Breast epithelium (tissue), 3 donors: Measurements from ENCODE around the gene HBQ1.

Experiments
- POLR2AphosphoS5 ChIP-seq, 3 donors: sonication (generic); formaldehyde crosslinking; IDR thresholded peaks; one replicate each; pipeline ENCODE4 v1.6.1; 2017; ENCODE audit warnings: antibody characterized with exemption in 3 of 3
- TF ChIP-seq, protein P1 (sequence below), 3 donors: fragments of 450-650 bp; IDR thresholded peaks; one replicate each; pipeline ENCODE4 v1.5.1; 2016 to 2017; ENCODE audit warnings: antibody characterized with exemption in 3 of 3, mild to moderate bottlenecking in 3 of 3, moderate library complexity in 3 of 3

DNA sequence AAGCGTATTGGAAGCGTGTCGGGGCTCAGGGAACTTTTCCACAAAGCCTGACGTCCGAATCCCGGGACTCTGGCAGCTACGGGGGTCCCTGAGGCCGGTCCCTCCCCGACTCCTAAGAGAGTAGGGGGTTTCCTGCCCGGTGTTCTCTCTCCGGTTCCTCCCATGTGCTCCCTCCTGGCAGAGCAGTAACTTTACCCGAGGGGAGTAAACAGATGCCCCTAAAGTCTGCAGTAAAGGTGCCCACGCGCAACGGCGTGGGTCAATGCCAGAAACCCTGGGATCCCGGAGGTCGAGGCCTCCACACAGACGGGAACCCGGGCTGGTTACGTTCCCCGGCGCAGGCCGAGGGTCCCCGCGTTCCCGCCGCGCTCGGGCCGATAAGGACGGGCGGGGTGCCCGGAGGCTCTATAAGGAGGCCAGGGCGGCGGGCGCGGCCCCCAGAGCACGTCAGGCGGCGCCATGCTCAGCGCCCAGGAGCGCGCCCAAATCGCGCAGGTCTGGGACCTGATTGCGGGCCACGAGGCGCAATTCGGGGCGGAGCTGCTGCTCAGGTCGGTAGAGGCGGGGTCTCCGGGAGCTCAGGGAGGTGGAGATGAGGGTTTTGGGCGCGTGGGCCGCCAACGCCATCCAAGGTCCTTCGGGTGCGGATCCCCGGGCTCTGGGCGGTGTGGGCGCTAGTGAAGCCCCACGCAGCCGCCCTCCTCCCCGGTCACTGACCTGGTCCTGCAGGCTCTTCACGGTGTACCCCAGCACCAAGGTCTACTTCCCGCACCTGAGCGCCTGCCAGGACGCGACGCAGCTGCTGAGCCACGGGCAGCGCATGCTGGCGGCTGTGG lies 14.5 kb upstream of the HBQ1 start, which contains the start of gene HBM:
- TF ChIP-seq, protein P1, sequence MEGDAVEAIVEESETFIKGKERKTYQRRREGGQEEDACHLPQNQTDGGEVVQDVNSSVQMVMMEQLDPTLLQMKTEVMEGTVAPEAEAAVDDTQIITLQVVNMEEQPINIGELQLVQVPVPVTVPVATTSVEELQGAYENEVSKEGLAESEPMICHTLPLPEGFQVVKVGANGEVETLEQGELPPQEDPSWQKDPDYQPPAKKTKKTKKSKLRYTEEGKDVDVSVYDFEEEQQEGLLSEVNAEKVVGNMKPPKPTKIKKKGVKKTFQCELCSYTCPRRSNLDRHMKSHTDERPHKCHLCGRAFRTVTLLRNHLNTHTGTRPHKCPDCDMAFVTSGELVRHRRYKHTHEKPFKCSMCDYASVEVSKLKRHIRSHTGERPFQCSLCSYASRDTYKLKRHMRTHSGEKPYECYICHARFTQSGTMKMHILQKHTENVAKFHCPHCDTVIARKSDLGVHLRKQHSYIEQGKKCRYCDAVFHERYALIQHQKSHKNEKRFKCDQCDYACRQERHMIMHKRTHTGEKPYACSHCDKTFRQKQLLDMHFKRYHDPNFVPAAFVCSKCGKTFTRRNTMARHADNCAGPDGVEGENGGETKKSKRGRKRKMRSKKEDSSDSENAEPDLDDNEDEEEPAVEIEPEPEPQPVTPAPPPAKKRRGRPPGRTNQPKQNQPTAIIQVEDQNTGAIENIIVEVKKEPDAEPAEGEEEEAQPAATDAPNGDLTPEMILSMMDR (IDR thresholded peaks at IDR 0.05) = no peak
- no peak for TF ChIP-seq POLR2AphosphoS5 (IDR thresholded peaks at IDR 0.05)
